ENCODE data around the gene LRIG2.
A peak's percentile ranks its signal among the peaks of the same experiment; 100 is the strongest.
"Not testable (repeated sequence)": the region's sequence is repeated elsewhere in the genome, so short reads cannot be mapped to it uniquely, and the experiment has no call there.

The LRIG2 gene

DNA sequence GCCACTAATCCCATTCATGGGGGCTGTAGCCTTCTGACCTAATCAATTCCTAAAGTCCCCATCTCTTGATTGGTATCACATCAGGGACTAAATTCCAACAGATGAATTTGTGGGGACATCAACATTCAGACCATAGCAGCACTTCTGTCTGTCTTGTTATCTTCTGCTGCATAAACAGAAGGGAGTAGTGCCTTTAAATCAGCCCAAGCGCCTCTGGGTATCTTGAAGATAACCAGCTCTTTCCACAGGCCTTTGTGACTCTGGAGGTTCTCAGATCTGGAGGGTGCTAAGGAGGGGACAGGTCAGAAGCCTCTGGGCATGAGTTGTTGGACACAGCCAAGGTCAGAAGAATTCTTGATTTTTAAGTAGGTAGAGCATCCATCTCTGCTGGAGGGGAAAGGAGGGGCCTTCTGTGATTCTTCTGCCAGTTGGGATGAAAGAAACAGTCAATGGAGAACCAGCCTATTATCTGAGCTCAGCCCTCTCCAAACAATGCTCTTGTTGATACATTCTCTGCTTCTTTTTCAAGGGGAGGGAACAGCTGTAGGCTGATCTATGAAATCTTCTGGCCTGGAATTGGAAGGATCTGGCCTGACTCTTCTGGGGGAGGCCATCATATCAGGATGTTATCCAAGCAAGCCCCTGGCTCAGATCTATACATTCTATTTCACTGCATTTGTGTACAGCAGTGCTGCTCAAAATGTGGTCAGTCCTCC is 31.3 kb upstream of the LRIG2 start:
- Histone ChIP-seq H3K27me3 (ENCODE audit: control insufficient read depth, insufficient read depth, low read length) (no peaks in the 10 kb centered on the region), H3K4me3 (ENCODE audit: low read length) (peak overlapping the region; percentile 20), H3K27ac (ENCODE audit: low read length) (peak overlapping the region; percentile 93)

DNA sequence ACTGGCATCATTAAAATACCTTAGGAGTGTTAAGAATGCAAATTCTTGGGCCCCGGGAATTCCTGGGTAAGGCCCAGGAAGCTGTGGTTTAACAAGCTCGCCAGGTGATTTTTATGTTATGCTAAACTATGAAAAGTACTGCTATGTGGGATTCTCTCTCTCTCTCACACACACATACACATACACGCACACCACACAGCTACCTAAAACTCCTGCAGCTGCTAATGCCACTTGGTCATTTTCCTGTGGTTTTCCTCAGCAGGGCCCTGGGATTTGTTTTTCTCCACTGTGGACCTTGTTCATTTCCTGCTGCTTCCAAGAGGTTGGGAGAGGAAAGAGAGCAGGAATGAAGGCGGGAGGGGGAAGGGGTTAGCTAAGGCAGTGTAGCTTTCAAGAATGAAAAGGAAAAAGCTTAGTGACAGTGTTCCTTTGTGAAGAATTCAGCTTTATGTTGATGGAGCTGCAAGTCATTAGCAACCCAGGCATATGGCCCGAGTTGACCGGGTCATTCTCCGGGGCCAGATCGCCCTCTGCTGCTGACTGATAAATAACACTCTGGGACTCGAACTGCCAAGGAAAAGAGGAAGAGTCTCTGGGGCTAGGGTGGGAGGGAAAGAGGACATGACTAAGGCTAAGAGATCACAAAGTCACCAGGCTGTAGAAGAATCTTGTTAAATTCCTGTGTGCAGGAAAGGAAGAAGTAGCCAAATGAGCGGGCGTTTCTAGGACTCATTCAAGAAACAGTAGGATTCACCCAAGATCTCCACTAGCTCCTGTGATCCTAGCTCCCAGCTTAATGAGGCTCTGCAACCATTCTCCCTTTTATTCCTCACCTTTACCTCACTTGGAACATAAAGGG is 30.5 kb upstream of the LRIG2 start:
- H3K9ac ChIP-seq (ENCODE audit: low read length), result peak overlapping the region; percentile 53
- no peaks in the 10 kb centered on the region for H3K27me3 ChIP-seq (ENCODE audit: control insufficient read depth, insufficient read depth, low read length)
- no peaks in the 10 kb centered on the region for H3K9me3 ChIP-seq (ENCODE audit: control insufficient read depth, low read depth, low read length)
- H3K4me1 ChIP-seq (ENCODE audit: control insufficient read depth, low read depth, low read length), result peaks cover 40% of the 10 kb centered on the region
- no peaks in the 10 kb centered on the region for H3K36me3 ChIP-seq (ENCODE audit: control insufficient read depth, low read depth, low read length)
- peak overlapping the region; percentile 93 for H3K27ac ChIP-seq (ENCODE audit: low read length)
- peak overlapping the region; percentile 20 for H3K4me3 ChIP-seq (ENCODE audit: low read length)

More for the DNA sequence above, 31.3 kb upstream of the LRIG2 start:
- H3K36me3 ChIP-seq (ENCODE audit: control insufficient read depth, low read depth, low read length), result no peaks in the 10 kb centered on the region
- peaks cover 35% of the 10 kb centered on the region for H3K4me1 ChIP-seq (ENCODE audit: control insufficient read depth, low read depth, low read length)
- peak overlapping the region; percentile 53 for H3K9ac ChIP-seq (ENCODE audit: low read length)
- H3K9me3 ChIP-seq (ENCODE audit: control insufficient read depth, low read depth, low read length), result no peaks in the 10 kb centered on the region

DNA sequence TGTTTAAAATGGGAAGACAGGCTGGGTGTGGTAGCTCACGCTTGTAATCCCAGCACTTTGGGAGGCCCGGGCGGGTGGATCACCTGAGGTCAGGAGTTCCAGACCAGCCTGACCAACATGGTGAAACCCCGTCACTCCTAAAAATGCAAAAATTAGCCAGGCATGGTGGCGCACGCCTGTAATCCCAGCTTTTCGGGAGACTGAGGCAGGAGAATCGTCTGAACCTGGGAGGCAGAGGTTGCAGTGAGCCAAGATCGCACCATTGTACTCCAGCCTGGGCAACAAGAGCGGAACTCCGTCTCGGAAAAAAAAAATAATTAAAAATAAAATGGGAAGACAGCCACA is 29.9 kb upstream of the LRIG2 start:
- peaks cover 40% of the 10 kb centered on the region for H3K4me1 ChIP-seq (ENCODE audit: control insufficient read depth, low read depth, low read length)
- H3K9ac ChIP-seq (ENCODE audit: low read length), result peak overlapping the region; percentile 53
- peak overlapping the region; percentile 4 for H3K4me3 ChIP-seq (ENCODE audit: low read length)
- not testable (repeated sequence) for H3K36me3 ChIP-seq (ENCODE audit: control insufficient read depth, low read depth, low read length); H3K27me3 ChIP-seq (ENCODE audit: control insufficient read depth, insufficient read depth, low read length); H3K9me3 ChIP-seq (ENCODE audit: control insufficient read depth, low read depth, low read length)
- H3K27ac ChIP-seq (ENCODE audit: low read length), result peak overlapping the region; percentile 79

DNA sequence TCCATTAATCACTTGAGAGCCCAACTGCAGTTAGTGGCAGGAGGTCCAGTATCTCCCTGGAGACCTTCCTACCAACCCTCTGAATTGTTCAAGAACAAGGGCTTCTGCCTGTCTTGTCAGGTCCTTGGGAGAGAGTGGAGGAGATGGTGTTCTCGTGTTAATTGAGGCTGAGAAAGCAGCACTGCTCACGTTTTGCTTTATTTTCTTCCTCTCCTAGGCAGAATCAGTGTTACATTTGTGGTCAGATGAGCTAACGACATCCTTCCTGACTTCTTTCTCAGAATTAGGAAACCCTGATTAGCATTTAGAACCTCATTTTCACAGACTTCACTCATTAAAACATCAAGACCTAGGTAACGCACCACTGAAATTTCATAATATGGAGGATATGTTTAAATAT is 26.4 kb upstream of the LRIG2 start:
- Histone ChIP-seq H3K36me3 (ENCODE audit: control insufficient read depth, low read depth, low read length) (no peaks in the 10 kb centered on the region), H3K4me3 (ENCODE audit: low read length) (no peak overlapping the region), H3K27ac (ENCODE audit: low read length) (peak overlapping the region; percentile 35), H3K27me3 (ENCODE audit: control insufficient read depth, insufficient read depth, low read length) (no peaks in the 10 kb centered on the region), H3K9ac (ENCODE audit: low read length) (no peak overlapping the region), H3K4me1 (ENCODE audit: control insufficient read depth, low read depth, low read length) (peaks cover 35% of the 10 kb centered on the region), H3K9me3 (ENCODE audit: control insufficient read depth, low read depth, low read length) (no peaks in the 10 kb centered on the region)

DNA sequence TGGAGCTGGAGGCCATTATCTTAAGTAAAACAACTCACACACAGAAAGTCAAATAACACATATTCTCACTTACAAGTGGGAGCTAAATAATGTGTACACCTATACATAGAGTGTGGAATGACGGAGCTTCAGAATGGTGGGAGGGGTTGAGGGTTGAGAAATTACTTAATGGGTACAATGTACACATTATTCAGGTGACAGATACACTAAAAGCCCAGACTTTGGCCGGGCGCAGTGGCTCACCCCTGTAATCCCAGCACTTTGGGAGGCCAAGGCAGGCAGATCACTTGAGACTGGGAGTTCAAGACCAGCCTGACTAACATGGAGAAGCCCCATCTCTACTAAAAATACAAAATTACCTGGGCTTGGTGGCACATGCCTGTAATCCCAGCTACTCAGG is 24.9 kb upstream of the LRIG2 start:
- Histone ChIP-seq H3K27me3 (ENCODE audit: control insufficient read depth, insufficient read depth, low read length) (no peaks in the 10 kb centered on the region), H3K9ac (ENCODE audit: low read length) (no peak overlapping the region), H3K9me3 (ENCODE audit: control insufficient read depth, low read depth, low read length) (no peaks in the 10 kb centered on the region), H3K27ac (ENCODE audit: low read length) (no peak overlapping the region), H3K4me1 (ENCODE audit: control insufficient read depth, low read depth, low read length) (peaks cover 21% of the 10 kb centered on the region), H3K36me3 (ENCODE audit: control insufficient read depth, low read depth, low read length) (no peaks in the 10 kb centered on the region), H3K4me3 (ENCODE audit: low read length) (no peak overlapping the region)

DNA sequence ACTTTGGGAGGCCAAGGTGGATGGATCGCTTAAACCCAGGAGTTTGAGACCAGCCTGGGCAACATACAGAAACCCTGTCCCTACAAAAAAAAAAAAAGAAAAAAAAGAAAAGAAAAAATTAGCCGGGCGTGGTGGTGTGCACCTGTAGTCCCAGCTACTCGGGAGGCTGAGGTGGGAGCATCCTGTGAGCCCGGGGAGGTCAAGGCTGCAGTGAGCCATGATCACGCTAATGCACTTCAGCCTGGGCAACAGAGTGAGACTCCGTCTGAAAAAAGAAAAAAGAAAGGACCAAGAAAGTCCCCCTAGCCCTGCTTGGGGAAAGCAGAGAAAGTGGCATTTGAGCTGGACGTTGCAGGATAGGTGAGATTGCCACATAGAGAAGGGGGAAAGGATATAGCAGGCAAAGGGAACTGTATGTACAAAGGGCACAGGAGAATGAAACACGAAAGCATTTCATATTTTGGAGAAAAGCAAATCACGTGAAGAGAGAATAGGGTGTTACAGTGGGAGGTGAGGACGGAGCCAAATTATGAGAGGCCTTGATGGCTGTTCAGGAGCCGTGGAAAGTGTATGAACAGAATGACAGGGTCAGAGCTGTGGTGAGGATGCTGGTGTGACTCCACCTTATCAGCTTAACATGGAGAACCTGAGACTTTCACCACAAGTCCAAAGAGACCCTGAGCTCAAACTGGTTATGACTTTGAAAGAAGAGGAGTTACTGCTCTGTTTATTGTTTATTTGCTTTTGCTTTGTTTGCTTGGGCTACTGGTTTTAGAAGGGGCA is 19.5 kb upstream of the LRIG2 start:
- Histone ChIP-seq H3K27ac (ENCODE audit: low read length) (no peak overlapping the region), H3K4me3 (ENCODE audit: low read length) (no peak overlapping the region), H3K27me3 (ENCODE audit: control insufficient read depth, insufficient read depth, low read length) (no peaks in the 10 kb centered on the region), H3K4me1 (ENCODE audit: control insufficient read depth, low read depth, low read length) (peaks cover 23% of the 10 kb centered on the region), H3K9me3 (ENCODE audit: control insufficient read depth, low read depth, low read length) (no peaks in the 10 kb centered on the region), H3K36me3 (ENCODE audit: control insufficient read depth, low read depth, low read length) (no peaks in the 10 kb centered on the region), H3K9ac (ENCODE audit: low read length) (no peak overlapping the region)

DNA sequence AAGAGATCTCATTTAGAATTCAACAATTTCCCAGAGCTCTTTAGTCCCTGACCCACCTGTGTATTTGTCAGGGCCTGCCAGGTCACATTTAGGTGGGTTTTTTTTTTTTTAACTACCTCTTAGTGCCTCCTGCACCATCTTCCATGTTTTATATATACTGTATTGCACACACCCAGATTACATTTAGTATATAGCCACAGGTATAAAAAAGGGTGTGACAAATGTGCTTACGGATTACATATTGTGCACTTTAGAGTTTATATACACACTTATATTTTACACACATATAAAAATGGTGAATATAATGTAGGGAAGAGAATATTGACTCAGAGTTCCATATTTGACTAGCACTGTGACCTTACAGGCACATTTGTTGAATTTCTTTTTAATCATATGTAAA is 17.4 kb upstream of the LRIG2 start:
- no peaks in the 10 kb centered on the region for H3K36me3 ChIP-seq (ENCODE audit: control insufficient read depth, low read depth, low read length)
- no peak overlapping the region for H3K9ac ChIP-seq (ENCODE audit: low read length)
- peaks cover 23% of the 10 kb centered on the region for H3K4me1 ChIP-seq (ENCODE audit: control insufficient read depth, low read depth, low read length)
- no peak overlapping the region for H3K27ac ChIP-seq (ENCODE audit: low read length)
- no peak overlapping the region for H3K4me3 ChIP-seq (ENCODE audit: low read length)
- H3K9me3 ChIP-seq (ENCODE audit: control insufficient read depth, low read depth, low read length), result no peaks in the 10 kb centered on the region
- no peaks in the 10 kb centered on the region for H3K27me3 ChIP-seq (ENCODE audit: control insufficient read depth, insufficient read depth, low read length)

DNA sequence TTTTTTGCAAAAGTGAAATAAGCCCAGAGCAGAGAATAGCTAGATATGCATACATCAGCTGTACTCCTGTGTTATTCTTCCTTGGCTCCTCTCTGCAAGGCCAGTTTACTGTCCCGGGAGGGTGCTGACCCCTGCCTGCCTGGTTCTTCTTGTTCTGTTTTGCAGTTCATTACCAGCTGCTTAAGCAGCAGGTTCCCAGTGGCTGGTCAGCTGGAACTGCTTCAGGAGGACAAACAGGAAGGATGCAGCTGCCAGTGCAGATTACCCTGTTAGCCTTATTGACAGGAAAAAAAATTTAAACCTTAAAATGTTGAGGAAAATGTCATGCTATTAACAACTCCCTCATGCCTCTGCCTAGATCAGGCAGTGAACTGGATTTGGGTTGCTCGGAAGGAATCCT is 16.0 kb upstream of the LRIG2 start:
- H3K4me1 ChIP-seq (ENCODE audit: control insufficient read depth, low read depth, low read length), result peaks cover 23% of the 10 kb centered on the region
- no peaks in the 10 kb centered on the region for H3K27me3 ChIP-seq (ENCODE audit: control insufficient read depth, insufficient read depth, low read length)
- H3K27ac ChIP-seq (ENCODE audit: low read length), result no peak overlapping the region
- H3K4me3 ChIP-seq (ENCODE audit: low read length), result no peak overlapping the region
- no peak overlapping the region for H3K9ac ChIP-seq (ENCODE audit: low read length)
- no peaks in the 10 kb centered on the region for H3K9me3 ChIP-seq (ENCODE audit: control insufficient read depth, low read depth, low read length)
- H3K36me3 ChIP-seq (ENCODE audit: control insufficient read depth, low read depth, low read length), result no peaks in the 10 kb centered on the region

DNA sequence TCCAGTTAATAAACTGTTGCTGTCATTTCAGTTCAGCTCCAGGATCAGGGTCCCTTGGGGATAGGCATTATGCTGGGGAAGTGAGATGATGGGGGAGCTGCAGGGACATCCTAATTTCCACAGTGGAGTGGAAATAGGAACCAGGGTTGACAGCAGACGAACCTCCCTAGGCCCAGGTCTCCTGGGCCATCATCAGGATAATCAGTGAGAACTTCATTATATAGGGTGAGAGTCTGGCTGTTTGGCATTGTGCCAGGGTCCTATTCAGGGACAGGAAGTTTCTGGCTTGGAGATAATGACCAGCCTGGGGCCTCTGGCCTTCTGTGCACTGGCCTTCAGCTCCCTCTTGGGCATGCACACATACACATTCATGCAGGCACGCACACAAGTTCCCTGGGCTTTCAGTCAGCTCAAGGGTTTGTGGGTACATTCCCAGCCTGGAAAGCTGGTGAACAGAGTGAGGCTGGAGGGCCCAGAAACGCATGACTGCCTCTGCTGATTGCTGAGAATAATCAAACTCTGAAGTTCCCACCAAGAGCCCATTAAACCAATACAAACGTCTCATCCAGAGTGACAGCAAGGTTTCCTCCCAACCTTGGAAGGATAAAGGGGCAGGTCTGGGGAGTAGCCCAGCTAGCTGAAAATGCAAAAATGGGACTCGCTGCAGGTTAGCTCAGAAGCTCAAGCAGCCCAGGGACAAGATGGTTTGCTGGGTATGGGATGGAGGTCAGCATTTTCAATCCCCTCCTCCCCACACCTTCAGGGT is 13.9 kb upstream of the LRIG2 start:
- Histone ChIP-seq H3K4me1 (ENCODE audit: control insufficient read depth, low read depth, low read length) (peaks cover 19% of the 10 kb centered on the region), H3K36me3 (ENCODE audit: control insufficient read depth, low read depth, low read length) (no peaks in the 10 kb centered on the region), H3K9ac (ENCODE audit: low read length) (no peak overlapping the region), H3K9me3 (ENCODE audit: control insufficient read depth, low read depth, low read length) (no peaks in the 10 kb centered on the region), H3K27me3 (ENCODE audit: control insufficient read depth, insufficient read depth, low read length) (no peaks in the 10 kb centered on the region), H3K4me3 (ENCODE audit: low read length) (no peak overlapping the region), H3K27ac (ENCODE audit: low read length) (no peak overlapping the region)

DNA sequence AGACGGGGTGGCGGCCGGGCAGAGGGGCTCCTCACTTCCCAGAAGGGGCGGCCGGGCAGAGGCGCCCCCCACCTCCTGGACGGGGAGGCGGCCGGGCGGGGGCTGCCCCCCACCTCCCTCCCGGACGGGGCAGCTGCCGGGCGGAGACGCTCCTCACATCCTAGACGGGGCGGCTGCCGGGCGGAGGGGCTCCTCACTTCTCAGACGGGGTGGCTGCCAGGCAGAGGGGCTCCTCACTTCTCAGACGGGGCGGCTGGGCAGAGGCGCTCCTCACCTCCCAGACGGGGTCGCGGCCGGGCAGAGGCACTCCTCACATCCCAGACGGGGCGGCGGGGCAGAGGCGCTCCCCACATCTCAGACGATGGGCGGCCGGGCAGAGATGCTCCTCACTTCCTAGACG is 9.5 kb upstream of the LRIG2 start:
- not testable (repeated sequence) for H3K9me3 ChIP-seq (ENCODE audit: control insufficient read depth, low read depth, low read length); H3K27ac ChIP-seq (ENCODE audit: low read length); H3K9ac ChIP-seq (ENCODE audit: low read length); H3K4me1 ChIP-seq (ENCODE audit: control insufficient read depth, low read depth, low read length); H3K4me3 ChIP-seq (ENCODE audit: low read length); H3K27me3 ChIP-seq (ENCODE audit: control insufficient read depth, insufficient read depth, low read length); H3K36me3 ChIP-seq (ENCODE audit: control insufficient read depth, low read depth, low read length)

All from iPS-18a (cell line).